ENCODE results near the gene GARIN5B. TPM values are rescaled to one million over a fixed set of nuclear protein-coding genes. Genes with fewer than 3 reads are reported as not detected.

GARIN5B gene
- total RNA-seq, 2 donors from 2014 or later: 1.5 TPM; not detected in 1

DNA sequence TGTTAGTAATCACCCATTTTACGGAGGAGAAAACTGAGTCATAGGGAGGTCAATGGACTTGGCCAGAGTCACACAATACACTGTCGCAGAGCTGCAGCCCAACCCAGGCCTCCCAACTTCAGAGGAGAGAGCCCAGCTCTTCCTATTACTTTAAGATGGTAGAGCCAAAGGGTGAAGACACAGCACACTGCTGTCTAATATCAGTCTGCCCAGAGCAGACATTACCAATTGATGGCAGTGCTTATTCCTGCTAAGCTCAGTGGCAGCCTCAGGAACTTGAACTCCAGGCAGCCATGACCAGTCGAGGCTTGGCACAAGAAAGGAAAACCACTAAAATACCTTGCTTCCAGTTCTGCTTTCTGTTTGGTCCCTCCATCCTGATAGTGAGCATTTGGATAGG is 56.3 kb downstream of the GARIN5B start:
- no peak overlapping the region for H3K4me3 ChIP-seq
- H3K9me3 ChIP-seq: no peaks in the 10 kb centered on the region
- intact Hi-C loops (cut with DNase I): no loop called here
- H3K27ac ChIP-seq: no peak overlapping the region
- no peaks in the 10 kb centered on the region for H3K27me3 ChIP-seq (replicated peaks; ENCODE audit: insufficient read depth)
- DNase-seq (ENCODE audit: low spot score): no peak
- H3K4me1 ChIP-seq (replicated peaks): no peaks in the 10 kb centered on the region
- TF ChIP-seq POLR2AphosphoS5 (IDR thresholded peaks at IDR 0.05) (no peak), POLR2A (IDR thresholded peaks at IDR 0.05) (no peak)
- TF ChIP-seq, protein P1, sequence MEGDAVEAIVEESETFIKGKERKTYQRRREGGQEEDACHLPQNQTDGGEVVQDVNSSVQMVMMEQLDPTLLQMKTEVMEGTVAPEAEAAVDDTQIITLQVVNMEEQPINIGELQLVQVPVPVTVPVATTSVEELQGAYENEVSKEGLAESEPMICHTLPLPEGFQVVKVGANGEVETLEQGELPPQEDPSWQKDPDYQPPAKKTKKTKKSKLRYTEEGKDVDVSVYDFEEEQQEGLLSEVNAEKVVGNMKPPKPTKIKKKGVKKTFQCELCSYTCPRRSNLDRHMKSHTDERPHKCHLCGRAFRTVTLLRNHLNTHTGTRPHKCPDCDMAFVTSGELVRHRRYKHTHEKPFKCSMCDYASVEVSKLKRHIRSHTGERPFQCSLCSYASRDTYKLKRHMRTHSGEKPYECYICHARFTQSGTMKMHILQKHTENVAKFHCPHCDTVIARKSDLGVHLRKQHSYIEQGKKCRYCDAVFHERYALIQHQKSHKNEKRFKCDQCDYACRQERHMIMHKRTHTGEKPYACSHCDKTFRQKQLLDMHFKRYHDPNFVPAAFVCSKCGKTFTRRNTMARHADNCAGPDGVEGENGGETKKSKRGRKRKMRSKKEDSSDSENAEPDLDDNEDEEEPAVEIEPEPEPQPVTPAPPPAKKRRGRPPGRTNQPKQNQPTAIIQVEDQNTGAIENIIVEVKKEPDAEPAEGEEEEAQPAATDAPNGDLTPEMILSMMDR (IDR thresholded peaks at IDR 0.05): no peak
- H3K36me3 ChIP-seq: no peaks in the 10 kb centered on the region
- 82% methylated on average over 3 of the region's 3 CpGs for WGBS

DNA sequence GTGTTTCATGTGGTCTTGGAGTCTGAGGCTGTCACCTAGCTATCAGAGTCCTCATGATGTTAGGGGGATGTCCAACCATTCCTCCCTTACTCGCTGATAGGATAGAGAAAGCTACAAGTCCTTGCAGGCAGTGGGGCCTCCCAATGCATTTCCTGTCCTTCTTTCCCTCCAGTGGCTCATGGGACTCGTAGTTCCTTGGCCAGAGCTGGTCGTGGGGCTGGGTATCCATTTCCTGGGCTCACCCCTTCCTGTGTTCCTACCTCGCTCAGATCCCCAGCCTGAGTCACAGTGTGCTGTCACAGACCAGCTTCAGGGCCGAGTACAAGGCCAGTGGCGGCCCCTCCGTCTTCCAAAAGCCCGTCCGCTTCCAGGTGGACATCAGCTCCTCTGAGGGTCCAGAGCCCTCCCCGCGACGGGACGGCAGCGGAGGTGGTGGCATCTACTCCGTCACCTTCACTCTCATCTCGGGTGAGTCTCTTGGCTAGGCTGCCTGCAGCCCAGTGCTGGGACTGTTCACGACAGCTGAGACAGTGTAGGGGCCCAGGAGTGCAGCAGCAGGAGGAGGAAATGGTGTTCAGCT is 57.0 kb downstream of the GARIN5B start:
- H3K27me3 ChIP-seq (replicated peaks; ENCODE audit: insufficient read depth): no peaks in the 10 kb centered on the region
- 92% methylated on average over 17 of the region's 17 CpGs for WGBS
- H3K27ac ChIP-seq: no peak overlapping the region
- no peaks in the 10 kb centered on the region for H3K36me3 ChIP-seq
- TF ChIP-seq POLR2AphosphoS5 (IDR thresholded peaks at IDR 0.05) (no peak), POLR2A (IDR thresholded peaks at IDR 0.05) (no peak)
- TF ChIP-seq, protein P1 (IDR thresholded peaks at IDR 0.05): no peak
- no peaks in the 10 kb centered on the region for H3K9me3 ChIP-seq
- H3K4me3 ChIP-seq: no peak overlapping the region
- no peaks in the 10 kb centered on the region for H3K4me1 ChIP-seq (replicated peaks)
- no peak for DNase-seq (ENCODE audit: low spot score)
- intact Hi-C loops (cut with DNase I): no loop called here

DNA sequence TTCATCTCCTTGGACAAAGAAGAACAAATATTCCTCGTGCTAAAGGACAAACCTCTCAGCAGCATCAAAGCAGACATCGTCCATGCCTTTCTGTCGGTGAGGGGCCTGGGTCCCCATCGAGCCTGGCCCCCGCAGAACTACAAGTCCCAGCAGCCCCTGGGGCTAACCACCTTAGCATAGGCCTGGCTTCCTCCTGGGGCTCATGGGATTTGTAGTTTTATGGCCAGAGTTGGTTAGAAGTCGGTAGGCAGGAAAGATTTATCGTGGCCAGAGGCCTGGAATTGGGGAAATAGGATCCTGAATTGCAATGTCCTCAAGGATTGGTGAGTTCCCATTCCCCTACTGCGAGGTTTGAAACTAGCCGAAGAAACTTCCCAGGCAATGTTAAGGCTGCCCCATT is 57.6 kb downstream of the GARIN5B start:
- no peak overlapping the region for H3K27ac ChIP-seq
- no peaks in the 10 kb centered on the region for H3K27me3 ChIP-seq (replicated peaks; ENCODE audit: insufficient read depth)
- WGBS: 84% methylated on average over 9 of the region's 9 CpGs
- TF ChIP-seq, protein P1 (IDR thresholded peaks at IDR 0.05): no peak
- peak; percentile 44 for TF ChIP-seq POLR2AphosphoS5 (IDR thresholded peaks at IDR 0.05)
- TF ChIP-seq POLR2A (IDR thresholded peaks at IDR 0.05): no peak
- intact Hi-C loops (cut with DNase I): no loop called here
- no peak overlapping the region for H3K4me3 ChIP-seq
- no peaks in the 10 kb centered on the region for H3K9me3 ChIP-seq
- no peak for DNase-seq (ENCODE audit: low spot score)
- H3K36me3 ChIP-seq: no peaks in the 10 kb centered on the region
- H3K4me1 ChIP-seq (replicated peaks): no peaks in the 10 kb centered on the region

DNA sequence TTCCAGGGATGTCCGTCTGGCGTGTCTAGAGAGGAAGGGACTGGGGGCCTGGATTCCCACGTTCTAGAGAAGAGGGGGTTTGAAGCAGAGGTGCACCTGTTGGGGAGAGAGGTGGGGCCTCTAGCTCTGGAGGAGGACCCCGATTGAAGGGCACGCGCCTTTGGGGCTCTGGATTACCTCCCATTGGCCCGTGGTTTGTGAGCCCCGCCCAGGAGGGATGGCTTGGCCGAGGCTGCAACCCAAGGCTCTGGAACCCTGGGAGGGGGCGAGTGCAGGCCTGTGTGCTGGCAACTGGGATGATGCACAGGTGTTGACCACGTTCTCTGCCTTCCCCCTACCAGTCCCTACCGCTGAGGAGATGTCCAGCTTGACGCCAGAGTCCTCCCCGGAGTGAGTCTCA is 58.1 kb downstream of the GARIN5B start:
- no peaks in the 10 kb centered on the region for H3K36me3 ChIP-seq
- 74% methylated on average over 14 of the region's 14 CpGs for WGBS
- H3K4me3 ChIP-seq: no peak overlapping the region

More for the DNA sequence above, 58.1 kb downstream of the GARIN5B start:
- Histone ChIP-seq H3K27ac (no peak overlapping the region), H3K27me3 (replicated peaks; ENCODE audit: insufficient read depth) (no peaks in the 10 kb centered on the region), H3K9me3 (no peaks in the 10 kb centered on the region), H3K4me1 (replicated peaks) (no peaks in the 10 kb centered on the region)
- intact Hi-C loops (cut with DNase I): loop anchor here (5.0 kb wide), 2 partner anchors 37 to 82 kb away; partner anchors contain the start of gene RPL28
- no peak for DNase-seq (ENCODE audit: low spot score)
- TF ChIP-seq POLR2A (IDR thresholded peaks at IDR 0.05) (no peak), POLR2AphosphoS5 (IDR thresholded peaks at IDR 0.05) (no peak)
- TF ChIP-seq, protein P1 (IDR thresholded peaks at IDR 0.05): no peak

Other genes with a start within 250 kb of the GARIN5B start
- 100 to 1,000 TPM in 1 of 2 donors, 10 to 100 TPM in 1; 67.8 to 164 TPM for gene PPP1R12C, start 245.6 kb downstream of the GARIN5B start, total RNA-seq
- gene TNNT1, start 214.1 kb downstream of the GARIN5B start, total RNA-seq: 10 to 100 TPM in 1 of 2 donors, 1 to 10 TPM in 1; 8.5 to 87.9 TPM
- 10 to 100 TPM in 1 of 2 donors, not detected in 1; 12.4 TPM for gene TNNI3, start 205.5 kb downstream of the GARIN5B start, total RNA-seq
- 10 to 100 TPM in 1 of 2 donors, under 1 TPM in 1; 0.55 to 16.1 TPM for gene DNAAF3, start 196.6 kb downstream of the GARIN5B start, total RNA-seq
- gene SYT5, start 183.0 kb downstream of the GARIN5B start, total RNA-seq: 1 to 10 TPM in 1 of 2 donors, not detected in 1; 4.3 TPM
- gene PTPRH, start 153.8 kb downstream of the GARIN5B start, total RNA-seq: 1 to 10 TPM in 1 of 2 donors, not detected in 1; 4.0 TPM
- gene TMEM86B, start 134.5 kb downstream of the GARIN5B start, total RNA-seq: 10 to 100 TPM in 1 of 2 donors, 1 to 10 TPM in 1; 1.5 to 10.8 TPM
- 100 to 1,000 TPM in 1 of 2 donors, 10 to 100 TPM in 1; 49.5 to 112 TPM for gene PPP6R1, start 104.2 kb downstream of the GARIN5B start, total RNA-seq
- gene HSPBP1, start 83.2 kb downstream of the GARIN5B start, total RNA-seq: 10 to 100 TPM; 33.6 to 36.0 TPM
- 10 to 100 TPM in 1 of 2 donors, 1 to 10 TPM in 1; 1.4 to 10.9 TPM for gene BRSK1, start 79.3 kb downstream of the GARIN5B start, total RNA-seq
- gene TMEM150B, start 37.9 kb downstream of the GARIN5B start, total RNA-seq: not detected
- 10 to 100 TPM; 17.8 to 32.3 TPM for gene KMT5C, start 23.4 kb downstream of the GARIN5B start, total RNA-seq
- 10 to 100 TPM in 1 of 2 donors, not detected in 1; 10.2 TPM for gene COX6B2, start 8.5 kb downstream of the GARIN5B start, total RNA-seq
- 1 to 10 TPM in 1 of 2 donors, not detected in 1; 2.0 TPM for gene IL11, start 7.2 kb upstream of the GARIN5B start, total RNA-seq
- gene TMEM190, start 13.6 kb upstream of the GARIN5B start, total RNA-seq: not detected
- 100 to 1,000 TPM in 1 of 2 donors, 10 to 100 TPM in 1; 19.6 to 116 TPM for gene TMEM238, start 21.0 kb upstream of the GARIN5B start, total RNA-seq
- 100 to 1,000 TPM; 439 to 554 TPM for gene RPL28, start 22.7 kb upstream of the GARIN5B start, total RNA-seq
- gene UBE2S, start 44.5 kb upstream of the GARIN5B start, total RNA-seq: 10 to 100 TPM; 10.3 to 49.9 TPM
- gene SHISA7, start 80.0 kb upstream of the GARIN5B start, total RNA-seq: not detected
- 100 to 1,000 TPM in 1 of 2 donors, 10 to 100 TPM in 1; 85.1 to 117 TPM for gene ISOC2, start 98.4 kb upstream of the GARIN5B start, total RNA-seq
- not detected for gene C19orf85, start 101.5 kb upstream of the GARIN5B start, total RNA-seq
- 10 to 100 TPM; 10.9 to 66.4 TPM for gene ZNF628, start 113.4 kb upstream of the GARIN5B start, total RNA-seq
- gene NAT14, start 121.9 kb upstream of the GARIN5B start, total RNA-seq: 10 to 100 TPM; 10.8 to 19.8 TPM
- gene SSC5D, start 125.2 kb upstream of the GARIN5B start, total RNA-seq: 1 to 10 TPM; 5.6 to 8.6 TPM
- not detected for gene SBK2, start 173.9 kb upstream of the GARIN5B start, total RNA-seq
- gene SBK3, start 182.3 kb upstream of the GARIN5B start, total RNA-seq: under 1 TPM; 0.23 to 0.74 TPM
- gene ZNF579, start 217.6 kb upstream of the GARIN5B start, total RNA-seq: 10 to 100 TPM in 1 of 2 donors, 1 to 10 TPM in 1; 8.7 to 10.8 TPM
- 10 to 100 TPM; 14.8 to 16.4 TPM for gene FIZ1, start 236.3 kb upstream of the GARIN5B start, total RNA-seq
- 10 to 100 TPM; 30.2 to 54.8 TPM for gene ZNF524, start 237.0 kb upstream of the GARIN5B start, total RNA-seq
- 10 to 100 TPM; 18.4 to 21.0 TPM for gene ZNF865, start 242.4 kb upstream of the GARIN5B start, total RNA-seq

Data from prostate gland (tissue), 2 donors.